ENCODE data around the gene UNC13A.
A peak's percentile ranks its signal among the peaks of the same experiment; 100 is the strongest.

The UNC13A gene

DNA sequence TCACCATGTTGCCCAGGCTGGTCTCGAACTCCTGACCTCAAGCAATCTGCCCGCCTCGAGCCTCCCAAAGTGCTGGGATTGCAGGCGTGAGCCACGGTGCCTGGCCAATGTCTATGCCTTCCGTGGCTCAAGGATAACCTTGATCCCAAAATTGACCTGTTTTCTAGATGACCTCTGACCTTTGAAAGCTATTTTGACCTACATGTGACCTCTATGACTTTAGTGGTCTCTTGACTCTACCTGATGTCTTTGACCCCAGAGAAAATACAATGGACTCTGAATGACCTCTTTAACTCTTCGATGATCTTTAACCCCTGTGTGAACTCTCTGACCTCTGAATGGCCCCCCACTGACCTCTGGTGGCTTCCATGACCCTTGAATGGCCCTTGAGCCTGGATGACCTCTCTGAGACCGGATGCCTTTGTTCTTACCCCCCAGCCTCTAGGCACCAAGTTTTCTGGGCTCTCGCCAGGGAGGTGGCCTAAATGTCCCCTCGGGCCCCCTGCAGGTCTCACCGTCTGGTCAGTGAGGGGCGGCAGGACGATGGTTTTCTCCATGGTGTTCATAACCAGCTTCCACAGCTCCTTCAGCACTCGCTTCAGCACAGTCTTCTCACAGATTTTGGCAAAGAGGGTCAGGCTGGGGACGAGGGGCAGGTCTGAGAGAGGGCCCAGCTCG lies 63.7 kb downstream of the UNC13A start:
- DNase-seq = no peak

DNA sequence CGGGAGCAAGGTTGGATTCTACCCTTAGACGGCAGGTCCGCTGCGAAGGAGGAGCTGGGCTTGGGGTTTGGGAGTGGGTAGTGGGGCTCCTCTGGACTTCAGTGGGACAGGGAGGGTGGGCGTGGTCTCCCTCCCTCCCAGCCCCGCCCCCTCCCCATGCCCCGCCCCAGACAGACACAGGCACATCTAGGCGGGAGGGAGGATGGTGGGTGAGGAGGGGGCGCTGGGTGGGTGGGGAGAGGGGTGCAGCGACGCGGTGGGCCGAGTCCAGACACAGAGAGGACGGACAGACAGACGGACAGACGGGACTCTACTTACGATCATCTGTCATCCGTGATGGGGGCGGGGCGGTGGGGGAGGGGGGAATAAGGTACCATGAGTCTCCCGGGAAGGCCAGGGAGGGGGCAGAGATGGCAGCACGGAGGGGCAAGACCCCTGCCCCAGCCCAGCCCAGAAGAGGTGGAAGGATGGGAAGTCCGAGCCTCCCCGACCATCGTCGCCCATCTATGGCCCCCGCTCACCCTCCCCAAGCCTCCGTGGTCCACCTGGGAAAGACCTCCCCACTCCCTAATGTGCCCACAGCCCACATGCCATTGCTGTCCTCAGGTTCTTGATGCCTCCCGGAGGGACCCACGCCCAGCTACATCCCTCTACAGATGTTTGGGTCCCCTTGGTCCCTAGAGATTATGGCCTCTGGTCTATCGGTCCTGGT lies 64.8 kb downstream of the UNC13A start:
- no peak for DNase-seq

DNA sequence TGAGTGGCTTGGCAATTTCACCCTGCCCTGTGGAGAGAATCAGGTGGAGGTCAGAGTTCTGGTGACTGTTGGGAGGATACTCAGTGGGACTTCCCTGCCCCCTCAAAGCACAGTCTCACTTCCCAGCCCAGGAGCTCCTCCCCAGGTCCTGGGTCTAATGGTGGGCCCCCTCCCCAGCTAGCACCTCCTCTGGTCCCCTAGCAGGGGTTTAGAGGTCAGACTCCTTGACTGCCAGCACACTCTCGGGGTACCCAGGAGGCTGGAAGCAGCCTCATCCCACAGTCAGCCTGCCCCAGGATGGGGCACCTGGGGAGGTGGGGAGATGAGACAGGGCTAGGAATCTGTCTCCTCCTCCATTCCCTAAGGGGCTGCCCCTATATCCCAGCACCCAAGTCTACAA lies 67.5 kb downstream of the UNC13A start:
- DNase-seq = no peak

DNA sequence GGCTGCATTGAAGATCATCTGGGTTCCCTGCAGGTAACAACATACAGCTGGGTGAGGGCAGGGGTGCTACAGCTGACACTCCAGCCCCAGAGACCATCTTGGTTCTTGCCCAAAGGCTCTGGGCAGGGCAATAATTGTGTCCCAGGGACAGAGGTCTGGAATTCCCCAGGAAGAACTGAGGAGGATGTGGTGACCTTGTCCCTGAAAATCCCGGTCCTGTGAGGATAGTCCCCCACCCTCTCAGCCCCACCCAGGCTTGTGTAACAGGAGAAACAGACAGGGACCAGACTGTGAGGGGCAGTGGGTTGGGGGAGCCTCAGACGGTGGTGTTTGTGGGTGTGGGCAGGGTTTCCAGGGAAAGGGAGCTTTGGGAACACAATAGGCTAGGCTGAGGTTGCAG lies 69.2 kb downstream of the UNC13A start:
- DNase-seq = no peak

DNA sequence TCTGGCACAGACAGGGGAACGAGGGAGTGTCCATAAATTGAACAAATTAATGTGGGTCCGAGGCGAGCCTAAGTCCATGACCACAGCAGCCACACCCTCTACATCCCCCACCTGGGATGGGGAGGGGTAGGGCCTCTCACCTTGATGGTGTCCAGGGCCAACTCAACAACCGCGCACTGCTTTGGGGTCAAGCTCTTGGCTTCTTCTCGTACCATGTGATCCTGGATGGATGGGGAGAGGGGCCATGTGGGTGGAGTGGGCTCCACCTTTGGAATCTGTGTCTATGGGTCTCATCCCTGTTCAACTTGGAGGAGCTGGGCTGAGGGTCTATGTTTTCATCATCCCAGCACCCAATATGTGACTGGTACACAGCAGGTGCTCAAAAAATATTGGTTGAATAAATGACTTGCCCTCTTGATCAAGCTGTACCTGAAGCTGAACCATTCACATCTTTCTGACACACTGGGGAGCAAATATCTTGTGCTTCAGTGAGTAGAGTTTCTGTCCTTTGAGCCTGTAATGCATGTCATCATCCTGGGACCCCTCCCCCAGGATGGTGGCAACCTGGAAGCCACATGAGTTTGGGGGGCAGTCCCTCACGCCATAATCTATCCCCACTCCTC lies 69.8 kb downstream of the UNC13A start:
- no peak for DNase-seq

DNA sequence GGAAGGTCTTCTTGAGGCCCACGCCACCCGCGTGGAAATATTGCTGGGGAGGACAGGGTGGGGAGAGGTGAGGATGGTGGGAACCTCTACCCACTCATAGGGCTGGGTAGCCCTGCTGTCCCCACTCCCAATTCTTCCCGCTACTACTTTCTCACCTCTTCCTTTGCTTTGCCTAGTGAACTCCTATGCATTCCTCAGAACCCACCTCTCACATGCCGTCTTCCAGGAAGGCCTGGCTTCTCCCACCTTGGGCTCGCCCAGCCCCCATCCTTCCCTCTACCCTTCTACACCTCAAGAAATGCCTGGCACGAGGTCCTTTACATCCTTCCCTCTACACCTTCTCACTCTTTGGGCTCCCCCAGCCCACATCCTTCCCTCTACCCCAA lies 70.4 kb downstream of the UNC13A start:
- DNase-seq = no peak

DNA sequence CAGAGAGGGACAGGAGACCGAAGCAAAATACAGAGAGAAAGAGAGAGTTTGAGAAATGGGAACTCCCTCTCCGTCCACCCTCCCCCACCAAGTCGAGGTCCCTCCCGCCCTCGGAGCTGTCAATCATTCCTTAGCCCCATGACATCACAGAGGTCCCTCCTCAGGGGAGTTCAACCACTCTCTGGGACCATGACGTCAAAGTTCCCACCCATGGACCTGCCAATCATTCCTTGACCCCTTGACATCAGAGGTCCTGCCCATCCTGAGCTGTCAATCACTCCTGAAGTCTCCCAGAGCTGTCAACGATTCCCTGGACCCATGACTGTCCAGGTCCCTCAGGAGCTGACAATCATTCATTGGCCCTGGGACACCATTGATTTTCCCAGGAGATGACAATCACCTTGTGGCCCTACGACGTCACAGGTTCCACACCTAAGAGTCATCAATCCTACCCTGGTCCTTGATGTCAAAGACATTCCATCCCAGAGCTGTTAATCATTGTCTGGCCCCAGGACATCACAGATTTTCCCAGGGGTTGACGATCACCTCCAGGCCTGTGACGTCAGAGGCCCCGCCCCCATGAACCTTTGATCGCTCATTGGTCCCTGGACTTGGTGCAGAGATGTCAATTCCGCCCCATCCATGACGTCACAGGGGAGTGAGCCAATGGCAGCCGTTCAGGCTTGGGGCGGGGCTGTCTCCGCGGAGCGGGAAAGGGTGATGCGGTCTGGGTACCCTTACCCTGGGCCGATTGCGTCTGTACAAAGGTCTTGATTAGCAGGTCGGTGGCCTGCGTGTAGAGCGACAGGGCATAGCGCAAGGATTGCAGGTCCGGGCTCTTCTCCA lies 71.0 kb downstream of the UNC13A start:
- DNase-seq = peak; percentile 1

DNA sequence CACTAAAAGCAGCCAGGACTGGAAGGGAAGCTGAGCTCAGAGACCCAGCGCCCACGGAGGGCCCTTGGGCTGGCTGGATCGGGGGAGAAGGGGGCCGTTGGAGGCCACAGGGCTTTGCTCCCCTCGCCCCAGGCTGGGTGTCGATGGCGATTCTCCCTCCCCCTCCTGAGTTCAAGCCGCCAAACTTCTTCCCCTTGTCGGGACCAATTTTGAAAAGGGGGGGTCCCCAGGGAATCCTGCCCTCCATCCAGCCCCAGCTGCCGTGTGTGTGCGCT lies 71.5 kb downstream of the UNC13A start:
- no peak for DNase-seq

DNA sequence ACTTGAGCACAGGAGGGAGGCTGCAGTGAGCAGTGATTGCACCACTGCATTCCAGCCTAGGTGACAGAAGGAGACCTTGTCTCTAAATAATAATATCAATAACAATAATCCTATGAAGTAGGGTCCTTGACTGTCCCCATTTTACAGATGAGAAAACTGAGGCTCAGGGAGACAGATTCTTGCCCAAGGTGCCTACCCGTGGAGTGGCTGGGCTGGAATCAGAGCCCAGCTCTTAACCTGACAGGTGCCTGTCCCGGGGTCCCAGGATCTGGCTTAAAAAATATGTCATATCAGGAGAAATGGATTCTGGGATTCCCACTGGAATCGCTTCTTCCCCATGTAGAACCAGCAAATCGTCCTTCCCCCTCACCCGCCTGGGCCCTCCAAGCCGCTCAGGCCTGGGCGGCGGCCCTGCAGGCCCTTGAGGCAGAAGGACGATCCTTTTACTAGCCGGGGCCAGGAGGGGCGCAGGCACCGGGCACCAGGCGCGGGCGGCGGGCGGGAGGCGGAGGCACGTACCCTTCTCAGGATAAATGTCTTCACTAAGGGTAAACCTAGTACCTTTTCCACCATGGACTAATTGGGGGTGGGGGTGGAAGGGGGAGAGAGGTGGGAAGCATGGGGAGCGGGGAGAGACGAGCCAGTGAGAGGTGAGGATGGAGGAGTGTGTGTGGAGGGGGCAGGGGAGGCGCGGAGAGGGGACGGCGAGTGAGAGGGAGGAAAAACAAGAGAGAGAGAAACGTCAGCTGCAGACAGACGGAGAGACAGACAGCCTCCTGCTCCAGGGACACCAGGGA lies 72.1 kb downstream of the UNC13A start:
- no peak for DNase-seq

DNA sequence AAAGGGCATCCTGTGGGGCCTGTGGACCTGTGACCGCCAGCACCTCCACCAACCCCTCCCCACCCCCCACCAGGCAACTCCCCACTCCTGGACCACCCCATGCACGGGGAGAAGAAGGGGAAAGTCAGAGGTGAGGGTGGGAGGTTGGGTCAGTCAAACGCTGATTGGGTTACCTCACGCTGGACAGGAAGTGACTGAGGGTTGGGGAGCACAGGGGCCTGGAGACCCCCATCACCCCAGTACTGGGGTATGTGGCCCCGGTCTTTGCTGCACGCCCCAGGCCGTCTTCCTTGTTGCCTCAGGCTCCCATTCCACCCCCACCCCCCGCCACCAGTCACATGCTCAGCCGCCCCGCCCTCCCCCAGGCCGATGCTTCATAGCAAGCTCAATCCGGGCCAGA lies 73.7 kb downstream of the UNC13A start:
- no peak for DNase-seq

DNA sequence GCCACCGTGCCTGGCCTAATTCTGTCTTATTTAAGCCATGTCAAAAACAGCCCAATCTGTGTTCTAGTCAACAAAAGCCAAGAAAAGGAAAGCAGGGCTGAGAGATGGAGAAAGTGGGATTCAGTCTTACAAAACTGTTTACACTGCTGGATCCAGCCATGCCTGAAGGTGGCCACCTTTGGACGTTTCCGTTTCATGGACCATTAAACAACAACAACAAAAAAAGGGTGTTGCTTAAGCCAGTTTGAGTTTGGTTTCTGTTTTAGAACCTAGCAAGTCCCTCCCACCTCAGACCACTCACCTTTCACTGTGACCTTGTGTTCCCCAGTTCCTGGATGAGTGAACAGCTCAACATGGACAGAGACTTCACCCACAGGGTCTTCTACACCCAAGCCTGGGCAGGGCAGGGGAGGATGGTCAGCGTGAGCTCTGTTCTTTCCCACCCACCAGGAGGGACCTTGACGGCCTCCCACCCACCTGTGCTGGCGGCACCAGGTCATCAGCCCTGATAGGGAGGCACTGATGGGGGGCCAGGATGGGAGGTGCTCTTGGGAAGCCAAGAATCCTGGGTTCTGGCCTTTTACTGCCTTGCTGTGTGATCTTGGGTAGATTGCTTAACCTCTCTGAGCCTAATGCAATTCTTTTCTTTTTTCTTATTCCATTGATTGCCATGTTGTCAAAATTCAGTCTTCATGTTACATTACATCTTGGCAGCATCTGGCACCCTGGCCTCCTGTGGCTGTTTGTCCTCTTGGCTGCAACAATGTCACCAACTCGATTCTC lies 76.5 kb downstream of the UNC13A start:
- no peak for DNase-seq

DNA sequence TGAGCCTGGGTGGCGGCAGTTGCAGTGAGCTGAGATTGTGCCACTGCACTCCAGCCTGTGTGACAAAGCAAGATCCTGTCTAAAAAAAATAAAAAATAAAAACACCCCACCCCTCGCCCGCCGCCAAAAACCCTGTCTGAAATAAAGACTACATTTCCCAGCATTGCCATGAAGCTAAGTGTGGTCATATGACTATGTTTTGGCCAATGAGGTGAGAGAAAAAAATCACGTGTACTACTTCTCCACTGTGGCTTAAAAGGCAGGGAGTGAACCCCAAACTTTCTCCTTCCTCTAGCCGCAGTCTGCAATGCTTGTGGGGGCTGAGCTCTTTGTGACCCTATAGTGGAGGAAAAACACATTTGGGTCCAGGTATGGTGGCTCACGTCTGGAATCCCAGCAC lies 77.8 kb downstream of the UNC13A start:
- DNase-seq = no peak

DNA sequence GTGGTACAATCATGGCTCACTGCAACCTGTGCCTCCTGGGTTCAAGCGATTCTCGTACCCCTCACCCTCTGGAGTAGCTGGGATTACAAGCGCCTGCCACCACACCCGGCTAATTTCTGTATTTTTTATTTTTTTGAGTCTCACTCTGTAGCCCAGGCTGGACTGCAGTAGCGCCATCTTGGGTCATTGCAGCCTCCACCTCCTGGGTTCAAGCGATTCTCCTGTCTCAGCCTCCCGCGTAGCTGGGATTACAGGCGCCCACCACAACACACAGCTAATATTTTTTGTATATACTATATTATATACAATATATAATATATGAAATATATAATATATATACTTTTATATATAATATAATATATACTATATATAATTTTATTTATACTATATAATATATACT lies 80.2 kb downstream of the UNC13A start:
- no peak for DNase-seq

DNA sequence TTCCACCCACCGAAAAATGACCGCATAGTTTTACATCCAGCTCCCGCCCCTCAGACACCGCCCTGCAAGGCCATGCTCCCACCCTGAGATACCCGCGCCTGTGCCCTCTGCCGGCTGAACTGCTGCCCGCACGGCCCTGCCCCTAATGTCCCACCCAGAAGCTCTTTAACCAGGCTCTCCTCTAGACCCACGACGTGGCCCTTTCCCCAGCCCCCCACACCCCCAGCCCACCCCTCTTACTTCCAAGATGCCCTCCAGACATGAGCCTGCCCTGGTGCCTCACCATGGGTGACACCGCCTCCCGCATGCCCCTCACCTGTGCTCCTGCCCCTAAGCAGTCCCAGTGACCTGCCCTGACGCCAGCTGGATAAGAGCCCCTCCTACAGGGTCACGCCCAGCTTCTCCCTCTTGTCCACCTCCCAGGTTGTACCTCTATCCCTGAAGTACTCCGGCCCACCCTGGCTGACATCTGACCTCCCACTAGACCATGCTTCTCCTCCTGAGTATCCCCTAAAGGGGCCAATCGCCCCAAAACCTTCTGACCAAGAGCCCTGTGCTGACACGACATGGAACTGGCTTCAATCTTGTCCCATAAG lies 81.5 kb downstream of the UNC13A start:
- no peak for DNase-seq

DNA sequence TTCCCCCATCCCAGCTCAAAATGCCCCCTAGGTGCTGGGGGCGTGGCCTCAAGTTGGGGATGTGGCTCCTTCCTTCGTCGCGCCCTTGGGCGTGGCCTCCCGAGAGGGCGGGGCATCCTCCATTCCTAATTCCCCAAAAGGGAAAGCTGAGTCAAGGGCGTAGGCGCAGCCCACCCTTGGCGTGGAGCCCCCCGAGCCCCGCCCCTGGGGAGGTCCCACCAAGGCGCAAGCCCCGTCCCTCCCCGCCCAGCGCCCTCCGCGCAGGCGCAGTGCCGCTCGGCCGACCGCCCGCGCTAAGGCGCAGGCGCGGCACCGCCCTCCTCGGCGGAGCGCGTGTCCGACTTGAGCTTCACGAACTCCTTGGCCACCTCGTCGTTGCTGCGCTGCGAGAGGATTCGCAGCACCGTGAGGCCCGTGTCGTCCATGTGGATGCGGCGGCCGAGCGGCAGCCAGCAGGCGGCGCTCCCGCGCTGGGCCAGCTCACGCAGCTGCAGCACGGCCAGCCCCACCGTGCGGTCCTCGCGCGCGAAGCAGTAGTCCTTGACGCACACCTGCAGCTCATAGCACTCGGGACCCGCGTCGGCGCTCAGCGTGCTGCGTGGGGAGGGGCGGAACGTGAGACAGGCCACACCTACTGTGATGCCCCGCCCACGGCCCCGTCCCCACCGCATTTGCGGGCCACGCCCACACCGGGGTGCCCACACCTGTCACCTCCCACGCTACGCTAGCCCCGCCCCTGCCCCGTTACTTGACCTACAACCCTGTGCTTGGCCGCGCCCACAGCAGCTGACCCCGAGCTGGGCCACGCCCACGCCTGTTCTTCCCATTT lies 82.2 kb downstream of the UNC13A start:
- peak; percentile 65 for DNase-seq

DNA sequence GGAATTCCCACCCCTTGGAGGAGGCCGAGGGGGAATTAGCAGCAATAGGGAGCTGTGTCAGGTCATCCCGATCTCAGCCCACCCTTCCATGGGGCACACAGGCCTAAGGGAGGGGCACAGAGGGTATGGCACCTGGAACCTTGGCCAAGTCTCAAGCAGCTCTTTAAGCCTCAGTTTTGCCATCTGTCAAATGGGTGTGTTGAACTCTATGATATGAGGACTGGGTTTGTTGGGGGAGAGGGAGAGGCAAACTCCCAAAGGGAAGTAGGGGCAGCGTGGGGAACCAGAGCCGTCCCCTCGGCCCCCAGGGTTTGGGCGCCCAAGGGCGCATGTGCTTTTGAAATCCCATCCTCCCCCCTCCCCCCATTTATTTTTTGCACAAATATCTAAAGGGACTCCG lies 83.0 kb downstream of the UNC13A start:
- DNase-seq = no peak

DNA sequence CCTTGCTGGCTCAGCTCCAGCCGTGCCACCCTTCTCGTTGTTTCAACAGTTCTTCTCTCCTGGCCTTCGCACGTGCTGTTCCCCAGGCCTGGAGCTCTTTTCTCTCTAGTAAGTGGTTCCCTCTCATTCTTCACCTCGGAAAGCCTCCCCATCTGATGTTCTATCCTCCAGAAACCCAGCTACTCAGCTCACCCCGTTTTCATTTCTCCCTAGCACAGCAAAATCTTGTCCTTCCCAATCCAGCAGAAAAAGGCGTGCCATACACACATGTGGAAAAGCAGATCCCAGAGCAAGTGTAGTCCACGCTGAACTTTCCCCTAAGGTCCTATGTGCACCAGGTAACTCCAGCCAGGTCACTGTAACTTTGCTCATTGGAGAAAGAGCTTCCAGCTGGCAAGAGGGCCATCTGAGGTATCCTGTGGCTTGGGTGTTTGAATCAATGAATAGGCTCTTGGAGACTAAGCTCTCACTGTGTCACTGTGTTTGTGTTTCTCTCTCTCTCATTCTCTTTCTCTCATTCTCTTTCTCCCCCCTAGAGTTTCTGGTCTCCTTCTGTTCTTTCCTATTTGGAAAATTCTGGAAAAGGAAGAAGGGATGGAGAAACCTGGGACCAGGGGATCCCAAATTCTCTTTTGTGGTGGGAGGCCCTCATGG lies 83.7 kb downstream of the UNC13A start:
- DNase-seq = no peak

DNA sequence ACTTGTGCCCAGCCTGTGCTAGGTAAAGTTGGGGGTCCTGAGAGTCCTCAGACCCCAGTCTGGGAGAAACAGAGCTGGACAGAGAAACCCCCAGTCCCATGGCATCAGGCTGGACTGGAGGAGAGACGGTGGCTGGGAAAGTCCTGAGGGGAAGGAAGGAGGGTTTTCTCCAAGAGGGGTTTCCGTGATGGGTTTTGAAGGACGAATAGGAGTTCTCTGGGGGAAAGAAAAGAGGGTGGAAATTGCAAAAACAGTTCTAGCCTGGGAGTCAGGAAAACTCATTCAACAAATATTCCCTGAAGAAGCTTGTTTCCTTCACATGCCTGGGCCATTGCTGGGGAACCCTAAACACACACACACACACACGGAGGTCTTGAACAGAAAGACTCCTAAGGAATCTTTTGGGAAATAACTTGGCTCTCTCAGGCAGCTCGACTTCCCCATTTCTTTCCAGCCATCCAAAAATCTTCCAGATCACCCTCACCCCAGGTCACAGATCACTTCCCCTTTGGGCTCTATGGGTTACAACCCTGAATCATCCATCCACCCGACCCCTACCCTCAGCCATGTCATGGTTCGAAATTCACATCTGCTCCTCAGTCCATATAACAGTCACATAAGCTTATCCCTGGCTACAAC lies 85.2 kb downstream of the UNC13A start:
- no peak for DNase-seq

DNA sequence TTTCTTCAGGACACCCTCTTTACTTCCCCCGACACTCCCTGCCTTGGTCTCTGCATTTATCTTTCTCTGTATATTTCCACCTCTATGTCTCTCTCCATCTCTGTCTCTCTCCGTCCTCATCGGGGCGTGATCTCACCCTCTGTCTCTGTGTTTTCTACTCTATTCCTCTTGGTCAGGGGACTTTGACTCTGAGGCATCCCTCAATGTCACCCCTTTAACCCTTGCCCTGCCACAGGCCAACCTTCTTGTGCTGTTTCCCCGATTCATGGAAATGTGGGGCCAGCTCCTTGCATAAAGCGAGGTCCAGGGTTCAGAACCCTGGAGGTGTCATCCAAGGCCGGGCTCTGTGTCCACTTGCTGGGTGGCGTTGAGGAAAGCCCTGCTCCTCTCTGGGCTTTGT lies 85.9 kb downstream of the UNC13A start:
- DNase-seq = no peak

DNA sequence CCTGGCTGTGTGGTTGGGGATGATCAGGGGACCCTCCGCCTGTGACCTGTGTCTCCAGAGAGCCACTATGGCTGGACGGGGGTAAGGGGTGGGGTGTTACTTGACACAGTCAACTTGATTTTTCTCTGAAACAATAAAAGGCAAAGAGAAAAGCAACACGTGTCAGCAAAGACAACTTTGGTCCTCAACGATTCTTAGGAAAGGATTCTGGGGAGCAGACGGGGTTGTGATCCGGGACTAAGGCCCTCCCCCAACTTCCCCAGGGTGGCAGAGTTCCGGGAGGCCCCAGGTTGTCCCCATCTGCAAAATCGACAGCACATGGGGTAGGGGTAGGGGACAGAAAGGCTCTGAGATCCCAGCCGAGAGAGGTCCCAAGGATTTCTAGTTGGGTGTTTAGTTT lies 86.5 kb downstream of the UNC13A start:
- no peak for DNase-seq

Measured in stimulated activated naive CD4-positive, alpha-beta T cell treated with Interleukin-2 at 50 U/mL for 16 hours (primary cell).